ENCODE results near the gene PFDN5. TPM values are rescaled to one million over a fixed set of nuclear protein-coding genes. Genes with fewer than 3 reads are reported as not detected.

PFDN5 gene
- polyA plus RNA-seq, 1 experiment: 965 TPM

- CTCF ChIA-PET: interaction anchor here (0.6 to 10.7 kb wide), 29 partner anchors 8 to 331 kb away, joined by 3 to 210 read pairs (median 5); partner anchors contain the start of genes AAAS, AMHR2, ATP5MC2 and ESPL1
- TF ChIP-seq CTCF (IDR thresholded peaks at IDR 0.05; ENCODE audit: insufficient read depth, low read depth, low read length): 0 out of 2 replicates have a peak, but pooled peaks have one; percentile 3
- H3K4me3 ChIP-seq (ENCODE audit: low read depth, low read length): peak overlapping the region; percentile 66
- POLR2A ChIA-PET: interaction anchor here (0.6 kb wide), 2 partner anchors 92 to 177 kb away, joined by 4 to 9 read pairs; no protein-coding TSS in a partner anchor
- peaks cover 2% of the 10 kb centered on the region; the same call in 1 of the 2 replicates for H3K27me3 ChIP-seq (ENCODE audit: control insufficient read depth, insufficient read depth, low read length)
- H3K36me3 ChIP-seq (ENCODE audit: control insufficient read depth, insufficient read depth, low read length): no peaks in the 10 kb centered on the region
- DNase-seq (ENCODE audit: low read depth): no peak
Measured at GRCh38 chr12:53344487-53344823, 49.1 kb downstream of the PFDN5 start.

GRCh38 chr12:53344824-53345485 lies 49.6 kb downstream of the PFDN5 start:
- ChIA-PET POLR2A (interaction anchor here (0.5 to 0.7 kb wide), 6 partner anchors 10 to 301 kb away, joined by 3 to 9 read pairs (median 4); partner anchors contain the start of gene SP1), CTCF (interaction anchor here (0.6 to 10.7 kb wide), 41 partner anchors 7 to 1154 kb away, joined by 3 to 210 read pairs (median 4); partner anchors contain the start of genes AAAS, AMHR2, ATP5MC2 and ESPL1)
- Histone ChIP-seq H3K27me3 (ENCODE audit: control insufficient read depth, insufficient read depth, low read length) (no peaks in the 10 kb centered on the region; the same call in 1 of the 2 replicates), H3K36me3 (ENCODE audit: control insufficient read depth, insufficient read depth, low read length) (no peaks in the 10 kb centered on the region), H3K4me3 (ENCODE audit: low read depth, low read length) (peak overlapping the region; percentile 66)
- peak; percentile 93 for TF ChIP-seq CTCF (IDR thresholded peaks at IDR 0.05; ENCODE audit: insufficient read depth, low read depth, low read length)
- no peak for DNase-seq (ENCODE audit: low read depth)

GRCh38 chr12:53345486-53346188 lies 50.3 kb downstream of the PFDN5 start:
- Histone ChIP-seq H3K27me3 (ENCODE audit: control insufficient read depth, insufficient read depth, low read length) (no peaks in the 10 kb centered on the region; the same call in 1 of the 2 replicates), H3K4me3 (ENCODE audit: low read depth, low read length) (peak overlapping the region; percentile 66; the same call in 1 of the 2 replicates), H3K36me3 (ENCODE audit: control insufficient read depth, insufficient read depth, low read length) (no peaks in the 10 kb centered on the region)
- ChIA-PET POLR2A (interaction anchor here (0.5 to 0.7 kb wide), 4 partner anchors 11 to 302 kb away, joined by 3 to 7 read pairs (median 4); partner anchors contain the start of gene SP1), CTCF (interaction anchor here (0.6 to 10.7 kb wide), 36 partner anchors 8 to 1155 kb away, joined by 3 to 210 read pairs (median 4); partner anchors contain the start of genes AAAS, AMHR2, ATP5MC2 and PFDN5)
- DNase-seq (ENCODE audit: low read depth): no peak
- TF ChIP-seq CTCF (IDR thresholded peaks at IDR 0.05; ENCODE audit: insufficient read depth, low read depth, low read length): no peak

GRCh38 chr12:53346491-53346890 lies 51.1 kb downstream of the PFDN5 start:
- TF ChIP-seq CTCF (IDR thresholded peaks at IDR 0.05; ENCODE audit: insufficient read depth, low read depth, low read length): no peak
- DNase-seq (ENCODE audit: low read depth): no peak
- no peak overlapping the region for H3K4me3 ChIP-seq (ENCODE audit: low read depth, low read length)
- POLR2A ChIA-PET: no interaction called here
- CTCF ChIA-PET: interaction anchor here (0.5 to 10.7 kb wide), 8 partner anchors 11 to 187 kb away, joined by 3 to 210 read pairs (median 10); partner anchors contain the start of genes AAAS and AMHR2
- no peaks in the 10 kb centered on the region for H3K36me3 ChIP-seq (ENCODE audit: control insufficient read depth, insufficient read depth, low read length)
- no peaks in the 10 kb centered on the region for H3K27me3 ChIP-seq (ENCODE audit: control insufficient read depth, insufficient read depth, low read length)

GRCh38 chr12:53347905-53348304 lies 52.6 kb downstream of the PFDN5 start:
- no peak for TF ChIP-seq CTCF (IDR thresholded peaks at IDR 0.05; ENCODE audit: insufficient read depth, low read depth, low read length)
- Histone ChIP-seq H3K4me3 (ENCODE audit: low read depth, low read length) (no peak overlapping the region), H3K27me3 (ENCODE audit: control insufficient read depth, insufficient read depth, low read length) (no peaks in the 10 kb centered on the region), H3K36me3 (ENCODE audit: control insufficient read depth, insufficient read depth, low read length) (no peaks in the 10 kb centered on the region)
- CTCF ChIA-PET: interaction anchor here (0.6 to 10.7 kb wide), 6 partner anchors 22 to 175 kb away, joined by 3 to 210 read pairs (median 6); partner anchors contain the start of genes AAAS and AMHR2
- POLR2A ChIA-PET: no interaction called here
- DNase-seq (ENCODE audit: low read depth): no peak
